GM08714 (cell line): Measurements from ENCODE around the gene KIFAP3.
A peak's percentile ranks its signal among the peaks of the same experiment; 100 is the strongest.
"Not testable (repeated sequence)": the region's sequence is repeated elsewhere in the genome, so short reads cannot be mapped to it uniquely, and the experiment has no call there.

ENCODE experiments used
- H3K4me3 ChIP-seq: fragments of 200-500 bp; sonication (Bioruptor generic); 2 replicates; pipeline ENCODE4 v1.5.1; 2014; ENCODE audit warnings: mild to moderate bottlenecking, low read length, inconsistent platforms
- ZNF274 ChIP-seq: IDR thresholded peaks from 2 replicates; pipeline ENCODE4 v1.6.1; 2012; ENCODE audit warnings: mild to moderate bottlenecking, low read depth, low read length

KIFAP3 gene

DNA sequence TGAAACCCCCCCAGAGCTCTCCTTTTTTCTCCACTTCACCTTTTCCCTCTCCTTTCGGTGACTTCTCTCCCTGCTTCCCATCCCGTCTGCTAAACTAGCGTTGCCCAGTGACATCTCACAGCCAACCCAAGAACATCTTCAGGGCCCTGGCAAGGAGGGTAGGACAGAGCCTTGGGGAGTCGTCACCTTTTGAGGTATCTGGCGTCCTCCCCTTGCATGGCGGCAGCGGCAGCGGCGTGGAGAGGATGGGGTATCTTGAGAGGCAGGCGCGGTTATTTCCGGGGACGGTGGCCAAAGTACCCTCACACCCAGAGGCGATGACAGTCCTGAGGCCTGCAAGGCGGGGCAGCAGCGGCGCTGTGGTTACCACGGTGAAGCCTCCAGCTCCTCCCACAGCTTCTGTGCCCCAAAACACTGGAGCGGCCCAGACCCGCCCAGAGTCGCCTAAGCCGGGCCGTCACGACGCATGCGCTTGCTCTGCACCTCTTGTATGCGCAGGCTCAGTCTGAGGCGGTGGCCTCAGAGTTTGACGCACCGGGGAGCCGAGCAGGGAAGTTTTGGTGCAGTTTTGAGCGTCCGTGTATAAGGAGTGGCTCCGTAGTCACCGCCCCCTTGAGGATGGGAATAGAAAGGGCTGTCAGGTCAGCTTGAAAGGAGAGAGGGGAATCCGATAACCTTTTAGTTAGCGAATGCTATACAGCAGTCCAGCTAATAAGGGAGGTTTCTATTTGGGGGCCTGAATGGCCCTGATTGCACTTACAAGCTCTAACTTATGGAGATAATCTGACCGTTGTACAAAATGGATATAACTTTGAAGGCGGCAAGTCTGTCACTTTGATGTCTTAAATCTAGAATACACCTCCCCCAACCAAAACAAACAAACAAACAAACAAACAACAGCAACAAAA is at the start of gene KIFAP3:
Gene KIFAP3, minus strand, starts transcription at position 446 of the 908 bp plus-strand sequence. Its CDS starts 228 bp downstream, at position 218.
- peak within 1 kb of the TSS; percentile 86 for H3K4me3 ChIP-seq
- TF ChIP-seq ZNF274 = no peak

DNA sequence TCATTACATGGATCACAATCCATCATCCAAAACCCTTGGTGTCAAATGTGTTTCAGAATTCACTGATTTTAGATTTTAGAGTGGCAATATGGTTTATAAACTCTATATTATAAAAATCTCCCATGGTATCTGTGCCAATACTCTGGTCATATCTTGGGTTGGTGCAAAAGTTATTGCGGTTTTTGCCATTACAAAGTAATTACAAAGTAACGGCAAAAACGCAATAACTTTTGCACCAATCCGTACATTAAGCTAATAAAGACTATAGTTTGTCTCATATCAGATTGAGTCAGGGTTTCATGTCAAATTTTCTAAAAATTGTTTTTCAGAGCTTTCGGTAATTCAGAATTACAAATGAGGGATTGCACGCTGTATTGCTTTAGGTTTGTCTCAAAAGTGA is 47.9 kb upstream of the KIFAP3 start:
- H3K4me3 ChIP-seq = no peak overlapping the region
- TF ChIP-seq ZNF274 = no peak

GRCh38 chr1:170114906-170115305 is 40.4 kb upstream of the KIFAP3 start:
- H3K4me3 ChIP-seq = no peak overlapping the region
- no peak for TF ChIP-seq ZNF274

DNA sequence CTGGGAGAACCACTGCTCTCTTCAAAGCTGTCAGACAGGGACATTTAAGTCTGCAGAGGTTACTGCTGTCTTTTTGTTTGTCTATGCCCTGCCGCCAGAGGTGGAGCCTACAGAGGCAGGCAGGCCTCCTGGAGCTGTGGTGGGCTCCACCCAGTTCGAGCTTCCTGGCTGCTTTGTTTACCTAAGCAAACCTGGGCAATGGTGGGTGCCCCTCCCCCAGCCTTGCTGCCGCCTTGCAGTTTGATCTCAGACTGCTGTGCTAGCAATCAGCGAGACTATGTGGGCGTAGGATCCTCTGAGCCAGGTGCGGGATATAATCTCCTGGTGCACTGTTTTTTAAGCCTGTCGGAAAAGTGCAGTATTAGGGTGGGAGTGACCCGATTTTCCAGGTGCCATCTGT is 38.6 kb upstream of the KIFAP3 start:
- not testable (repeated sequence) for H3K4me3 ChIP-seq

DNA sequence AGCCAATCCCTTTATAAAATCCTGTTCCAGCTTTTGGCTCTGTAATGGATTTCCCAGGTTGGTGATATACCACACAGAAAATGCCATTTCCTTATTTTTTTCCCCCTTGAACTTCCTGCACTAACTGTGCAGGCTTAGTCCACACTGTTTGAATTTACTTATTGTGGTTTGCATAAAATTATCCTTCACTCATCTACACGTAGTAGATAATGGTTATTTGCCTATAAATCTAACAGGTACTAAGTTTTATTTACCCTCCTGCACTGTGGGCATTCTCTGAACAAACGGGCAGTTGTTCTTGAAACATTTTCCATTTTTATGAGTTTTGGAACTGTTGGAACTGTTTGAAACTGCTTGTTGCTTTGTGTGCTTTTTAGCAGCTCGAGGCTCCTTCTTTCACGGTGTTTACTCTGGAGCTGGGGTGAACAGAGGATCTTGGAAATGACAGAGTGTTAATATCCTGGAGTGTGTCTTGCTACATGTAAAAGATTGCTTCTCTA is 23.0 kb upstream of the KIFAP3 start:
- no peak overlapping the region for H3K4me3 ChIP-seq
- TF ChIP-seq ZNF274 = no peak

DNA sequence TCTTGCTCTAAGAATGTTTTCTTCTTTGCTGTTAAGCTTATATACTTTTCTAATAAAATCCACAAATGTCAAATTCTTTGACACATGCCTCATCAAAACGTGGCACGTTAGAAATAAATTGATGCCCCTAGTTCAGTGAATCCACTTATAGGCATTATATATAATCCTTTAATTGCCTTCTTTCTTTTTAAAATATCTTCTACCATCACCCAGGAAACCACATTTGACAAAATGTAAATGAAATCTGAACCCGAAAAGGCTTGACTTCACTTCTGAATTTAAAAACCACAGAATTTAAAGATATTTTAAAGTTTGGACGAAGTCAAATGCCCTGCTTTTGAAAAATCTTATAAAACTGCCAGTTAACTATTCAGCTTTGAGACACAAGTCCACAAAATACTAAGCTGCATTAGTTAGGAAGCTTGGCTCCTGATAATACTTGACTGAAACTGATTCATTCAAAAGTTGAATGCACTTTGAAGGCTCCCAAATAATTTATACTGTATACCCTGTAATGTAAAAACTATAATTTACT is 22.4 kb upstream of the KIFAP3 start:
- TF ChIP-seq ZNF274 = no peak
- no peak overlapping the region for H3K4me3 ChIP-seq

DNA sequence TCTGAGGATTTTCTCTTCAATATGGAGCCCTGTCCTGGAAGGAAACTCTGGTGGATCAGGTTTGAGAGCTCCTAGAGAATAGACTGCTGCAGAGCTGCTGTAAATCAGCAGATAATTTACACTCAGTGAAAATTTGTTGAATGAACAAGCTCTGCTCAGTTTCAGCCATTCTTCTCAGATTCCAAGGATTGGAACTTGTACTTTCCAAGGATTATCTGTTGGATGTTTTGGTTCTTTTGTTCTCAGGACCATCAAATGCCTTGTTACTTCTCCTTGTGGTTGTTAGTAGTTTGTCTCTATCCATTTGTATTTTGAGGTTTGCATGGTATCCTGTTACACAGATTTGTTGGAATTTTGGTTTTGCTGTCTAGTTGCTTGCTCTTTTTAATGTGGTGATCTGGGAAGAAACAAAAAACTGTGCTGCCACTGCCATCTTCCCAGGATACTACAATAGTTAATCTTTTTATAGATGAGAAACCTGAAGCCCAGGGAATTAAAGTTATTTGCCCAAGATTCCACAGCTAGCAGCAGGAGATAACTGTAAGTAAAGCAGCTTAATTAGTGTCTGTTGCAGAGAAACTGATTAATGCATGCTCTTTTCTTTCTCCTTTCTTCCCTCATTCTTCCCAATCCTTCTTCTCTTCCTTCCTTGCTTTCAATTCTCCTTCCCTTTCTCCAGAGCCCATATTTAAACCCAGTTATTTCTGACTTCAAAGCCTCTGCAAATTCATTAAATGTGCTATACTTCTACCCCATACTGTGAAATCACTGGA is 21.7 kb upstream of the KIFAP3 start:
- TF ChIP-seq ZNF274 = no peak
- no peak overlapping the region for H3K4me3 ChIP-seq

DNA sequence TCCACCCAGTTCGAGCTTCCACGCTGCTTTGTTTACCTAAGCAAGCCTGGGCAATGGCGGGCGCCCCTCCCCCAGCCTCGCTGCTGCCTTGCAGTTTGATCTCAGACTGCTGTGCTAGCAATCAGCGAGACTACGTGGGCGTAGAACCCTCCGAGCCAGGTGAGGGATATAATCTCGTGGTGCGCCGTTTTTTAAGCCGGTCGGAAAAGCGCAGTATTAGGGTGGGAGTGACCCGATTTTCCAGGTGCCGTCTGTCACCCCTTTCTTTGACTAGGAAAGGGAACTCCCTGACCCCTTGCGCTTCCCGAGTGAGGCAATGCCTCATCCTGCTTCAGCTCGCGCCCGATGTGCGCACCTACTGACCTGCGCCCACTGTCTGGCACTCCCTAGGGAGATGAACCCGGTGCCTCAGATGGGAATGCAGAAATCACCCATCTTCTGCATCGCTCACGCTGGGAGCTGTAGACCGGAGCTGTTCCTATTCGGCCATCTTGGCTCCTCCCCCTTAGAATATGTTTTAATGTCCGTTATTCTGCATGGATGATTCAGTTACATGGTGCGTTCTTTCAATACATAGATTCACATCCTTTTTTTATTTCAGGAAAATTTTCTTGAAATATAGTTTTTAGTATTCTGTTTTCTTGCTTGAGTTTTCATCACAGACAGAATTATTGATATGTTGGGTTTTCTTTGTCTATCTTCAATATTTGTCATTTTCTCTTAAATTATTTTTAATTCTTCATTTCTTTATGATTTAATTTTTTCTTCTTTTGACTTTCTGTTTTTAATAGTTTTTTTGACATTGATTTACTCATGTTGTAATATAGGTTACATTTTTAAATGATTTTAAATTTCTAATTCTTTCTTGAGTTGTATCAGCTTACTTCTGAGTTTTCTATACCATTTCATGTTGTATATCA is 20.5 kb upstream of the KIFAP3 start:
- H3K4me3 ChIP-seq = not testable (repeated sequence)

DNA sequence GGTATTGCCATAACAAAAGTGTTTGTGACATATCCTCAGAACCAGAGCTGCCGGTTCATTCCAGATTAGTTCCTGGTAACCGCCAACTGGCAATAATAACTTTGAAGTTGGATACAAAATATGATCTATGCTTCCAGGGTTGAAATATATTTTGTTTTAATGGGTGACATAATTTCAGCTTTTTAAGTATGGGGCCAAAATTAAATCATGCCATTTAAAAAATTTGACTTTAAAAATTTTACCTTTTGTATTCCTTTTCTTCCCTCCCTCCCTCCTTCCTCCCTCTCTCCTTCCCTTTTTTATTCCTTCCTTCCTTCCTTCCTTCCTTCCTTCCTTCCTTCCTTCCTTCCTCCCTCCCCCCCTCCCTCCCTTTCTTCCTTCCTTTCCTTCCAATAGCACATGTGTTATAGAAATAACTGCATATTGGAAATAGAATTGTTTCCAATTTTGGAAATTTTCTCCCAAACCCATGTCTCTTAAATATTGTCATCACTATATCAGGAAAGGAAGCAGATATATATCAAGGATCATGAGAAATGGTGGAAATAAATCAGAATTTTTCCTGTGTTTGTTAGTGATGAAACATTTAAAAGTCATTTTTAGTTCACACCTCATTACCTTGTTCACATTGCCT is 12.0 kb upstream of the KIFAP3 start:
- no peak overlapping the region for H3K4me3 ChIP-seq
- no peak for TF ChIP-seq ZNF274

- TF ChIP-seq ZNF274 = no peak
- no peak overlapping the region for H3K4me3 ChIP-seq
Measured at GRCh38 chr1:170085091-170085490, 10.6 kb upstream of the KIFAP3 start.

DNA sequence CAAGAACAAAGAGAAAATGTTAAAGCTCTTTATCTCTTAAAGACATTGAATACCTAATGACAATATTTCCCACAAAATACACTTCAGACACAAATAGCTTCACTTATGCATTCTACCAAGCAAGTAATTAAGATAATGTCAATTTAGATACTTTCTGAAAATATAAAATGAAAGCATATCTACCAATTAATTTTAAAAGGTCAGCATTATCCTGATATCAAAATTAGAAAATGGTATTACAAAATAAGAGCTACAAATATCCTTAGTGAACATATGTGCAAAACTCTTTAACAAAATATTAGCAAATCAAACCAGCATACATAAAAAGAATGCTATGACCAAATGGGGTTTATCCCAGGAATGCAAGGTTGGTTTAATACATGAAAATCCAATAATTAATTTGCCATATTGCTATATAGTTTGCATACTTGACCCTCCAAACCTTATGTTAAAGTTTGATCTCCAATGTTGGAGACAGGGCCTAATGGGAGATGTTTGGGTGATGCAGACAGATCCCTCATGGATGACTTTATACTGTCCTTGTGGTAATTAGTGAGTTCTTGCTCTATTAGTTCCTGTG is 4.2 kb upstream of the KIFAP3 start:
- no peak for TF ChIP-seq ZNF274
- H3K4me3 ChIP-seq = no peak overlapping the region

GRCh38 chr1:170077926-170078325 is 3.4 kb upstream of the KIFAP3 start:
- no peak for TF ChIP-seq ZNF274
- H3K4me3 ChIP-seq = no peak overlapping the region

DNA sequence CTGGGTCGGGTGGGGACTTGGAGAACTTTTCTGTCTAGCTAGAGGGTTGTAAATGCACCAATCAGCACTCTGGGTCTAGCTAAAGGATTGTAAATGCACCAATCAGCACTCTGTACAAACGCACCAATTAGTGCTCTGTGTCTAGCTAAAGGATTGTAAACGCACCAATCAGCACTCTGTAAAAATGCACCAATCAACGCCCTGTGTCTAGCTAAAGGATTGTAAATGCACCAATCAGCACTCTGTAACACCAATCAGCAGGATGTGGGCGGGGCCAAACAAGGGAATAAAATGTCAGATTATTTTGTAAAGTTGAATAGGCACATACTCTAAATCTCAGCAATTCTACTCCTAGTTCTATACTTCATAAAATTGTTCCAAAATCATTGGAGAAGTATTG is 2.5 kb upstream of the KIFAP3 start:
- H3K4me3 ChIP-seq = not testable (repeated sequence)
